Activated CD8-positive, alpha-beta memory T cell treated with anti-CD3 and anti-CD28 coated beads, Interleukin-2, amount 50 U/mL, for 24 hours (primary cell): ENCODE results near the gene METRN.
"Not testable (repeated sequence)": the region's sequence is repeated elsewhere in the genome, so short reads cannot be mapped to it uniquely, and the experiment has no call there.

ENCODE experiments used
- DNase-seq: peaks from one replicate; pipeline ENCODE4 v3.0.0-alpha.2; 2020; ENCODE audit errors: extremely low read depth

The METRN gene

DNA sequence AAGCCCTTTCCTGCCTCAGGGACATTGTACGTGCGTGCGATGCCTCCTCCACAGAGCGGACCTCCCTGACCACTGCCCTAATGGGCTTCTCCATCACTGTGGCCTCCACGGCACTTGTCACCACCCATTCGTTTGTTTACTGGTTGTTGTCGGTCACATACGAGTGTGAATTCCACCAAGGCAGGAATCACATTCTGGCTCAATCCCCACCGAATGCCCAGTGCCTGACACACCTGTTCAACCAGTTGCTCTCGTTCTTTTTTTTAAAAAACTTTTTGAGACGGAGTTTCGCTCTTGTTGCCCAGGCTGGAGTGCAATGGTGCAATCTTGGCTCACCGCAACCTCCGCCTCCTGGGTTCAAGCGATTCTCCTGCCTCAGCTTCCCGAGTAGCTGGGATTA is 23.7 kb upstream of the METRN start:
- not testable (repeated sequence) for DNase-seq

DNA sequence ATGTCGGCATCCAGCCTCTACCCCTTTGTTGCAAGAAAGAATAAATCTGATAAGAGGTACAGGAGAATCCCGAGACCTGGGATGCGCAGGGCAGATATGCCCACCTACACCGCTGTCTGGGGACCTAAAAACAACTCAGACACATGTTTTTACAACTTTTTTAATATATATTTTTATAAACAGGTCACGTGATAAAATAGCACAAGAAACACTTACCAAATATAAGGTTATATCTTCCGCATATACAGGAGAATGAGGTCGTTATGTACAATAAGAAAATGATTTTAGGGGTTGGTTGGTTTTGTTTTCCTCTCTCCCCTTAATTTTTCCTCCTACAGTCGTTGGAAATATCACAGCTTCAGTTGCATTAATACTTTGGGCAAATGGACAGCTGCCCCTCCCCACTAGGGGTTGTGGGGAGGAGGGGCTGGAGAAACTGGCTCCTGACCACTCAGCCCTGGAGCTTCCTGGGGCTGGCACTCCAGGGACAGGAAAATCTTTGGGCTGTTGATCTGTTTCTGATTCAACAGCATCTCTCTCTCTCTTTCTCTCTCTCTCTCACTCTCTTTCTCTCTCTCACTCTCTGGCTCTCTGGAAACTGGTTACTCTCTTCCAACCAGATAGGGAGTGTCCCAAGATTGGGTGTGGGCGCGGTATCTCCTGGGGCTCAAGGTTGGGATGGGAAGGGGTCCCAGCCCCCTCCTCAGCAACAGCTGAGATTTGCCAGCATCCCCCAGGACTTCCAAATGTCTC is 22.4 kb upstream of the METRN start:
- no peak for DNase-seq

DNA sequence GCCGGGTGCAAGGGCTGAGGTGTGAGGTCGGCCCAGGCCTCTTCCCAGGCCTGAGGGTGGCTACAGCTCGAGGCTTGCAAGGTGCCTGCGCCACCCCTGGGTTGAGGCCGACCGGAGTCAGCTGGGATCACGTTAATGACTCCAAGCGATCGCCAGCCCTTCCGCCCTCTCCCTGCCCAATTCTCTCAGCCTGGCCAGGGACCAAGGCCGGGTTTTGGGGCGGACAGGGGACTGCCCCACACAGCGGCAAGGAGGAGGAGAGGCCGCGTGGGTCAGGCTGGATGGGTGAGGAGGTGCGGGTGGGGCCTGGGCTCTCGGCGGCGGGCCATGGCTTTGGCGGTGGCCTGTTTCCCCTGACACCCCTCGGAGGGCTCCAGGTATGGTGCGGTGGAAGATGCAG is 21.6 kb upstream of the METRN start:
- no peak for DNase-seq

DNA sequence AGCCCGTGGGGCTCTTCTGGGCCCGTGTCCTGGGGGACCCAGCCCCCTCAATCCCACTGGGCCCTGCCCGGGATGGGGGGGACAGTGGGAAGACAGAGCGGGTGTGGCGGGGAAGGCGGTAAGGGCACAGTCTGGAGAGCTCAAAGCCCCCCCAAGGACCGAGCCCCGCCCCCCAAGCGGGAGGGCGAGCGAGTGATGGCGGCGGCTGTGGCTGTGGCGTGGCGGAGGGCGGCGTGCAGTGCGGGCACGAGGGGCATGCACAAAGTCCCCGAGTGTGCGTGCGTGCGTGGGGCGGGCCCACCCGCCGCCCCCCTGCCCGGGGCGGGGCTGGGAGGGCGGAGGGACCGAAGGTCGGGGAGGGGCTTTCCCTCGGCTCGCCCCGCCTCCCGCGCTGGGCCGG is 21.2 kb upstream of the METRN start:
- DNase-seq = no peak

DNA sequence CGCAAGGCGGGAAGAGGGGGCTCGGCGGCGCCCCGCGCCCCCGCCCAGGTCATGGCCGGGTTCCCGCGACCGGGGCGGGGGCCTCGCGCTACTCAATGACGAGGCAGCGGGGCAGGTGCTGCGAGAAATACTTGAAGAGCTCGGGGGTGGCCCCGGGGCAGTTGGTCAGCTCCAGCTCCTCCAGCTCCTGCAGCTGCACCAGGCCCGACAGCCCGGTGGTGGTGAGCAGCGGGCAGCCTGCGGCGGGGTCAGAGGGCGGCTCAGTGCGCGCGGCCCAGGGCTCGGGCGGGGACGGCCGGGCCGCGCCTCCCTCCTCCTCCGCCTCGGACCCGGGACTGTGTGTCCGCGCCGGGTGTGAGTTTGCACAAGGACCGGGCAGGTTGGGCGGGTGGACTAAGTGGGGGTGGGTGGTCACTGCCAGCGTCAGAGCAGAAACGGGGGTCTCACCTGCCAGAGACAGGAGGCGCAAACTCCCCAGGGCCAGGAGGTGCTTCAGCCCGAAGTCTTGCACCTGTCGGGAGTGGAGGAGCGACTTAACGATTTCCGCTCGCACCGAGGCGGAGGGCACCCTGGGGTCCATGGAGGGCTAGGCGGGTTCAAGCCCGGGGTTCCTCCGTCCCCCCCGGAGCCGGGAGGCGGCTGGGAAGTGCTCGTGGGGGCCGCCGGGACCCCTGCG is 20.6 kb upstream of the METRN start:
- DNase-seq = no peak

DNA sequence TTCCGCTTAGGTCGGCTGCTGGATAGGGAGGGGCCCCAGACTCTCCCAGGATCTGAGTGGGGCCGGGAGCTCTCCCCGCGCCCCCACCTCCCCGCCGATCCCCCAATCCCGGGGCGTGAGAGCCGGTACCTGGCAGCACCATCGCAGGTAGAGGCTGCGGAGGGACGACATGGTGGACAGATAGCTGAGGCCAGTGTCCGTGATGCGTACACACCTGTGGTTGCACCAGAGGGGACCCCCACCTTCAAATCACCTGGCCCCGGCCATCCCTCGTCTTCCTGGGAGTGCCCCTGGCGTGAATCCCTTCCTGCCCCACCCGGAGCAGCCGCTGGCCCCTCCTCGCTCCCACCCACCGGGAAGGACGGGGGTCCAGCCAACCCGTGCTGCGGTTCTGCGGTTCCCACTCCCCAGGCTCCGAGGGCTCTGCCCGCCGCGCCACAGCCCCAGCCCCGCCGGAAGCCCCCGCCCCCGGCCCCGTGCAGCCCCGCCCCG is 20.0 kb upstream of the METRN start:
- no peak for DNase-seq

DNA sequence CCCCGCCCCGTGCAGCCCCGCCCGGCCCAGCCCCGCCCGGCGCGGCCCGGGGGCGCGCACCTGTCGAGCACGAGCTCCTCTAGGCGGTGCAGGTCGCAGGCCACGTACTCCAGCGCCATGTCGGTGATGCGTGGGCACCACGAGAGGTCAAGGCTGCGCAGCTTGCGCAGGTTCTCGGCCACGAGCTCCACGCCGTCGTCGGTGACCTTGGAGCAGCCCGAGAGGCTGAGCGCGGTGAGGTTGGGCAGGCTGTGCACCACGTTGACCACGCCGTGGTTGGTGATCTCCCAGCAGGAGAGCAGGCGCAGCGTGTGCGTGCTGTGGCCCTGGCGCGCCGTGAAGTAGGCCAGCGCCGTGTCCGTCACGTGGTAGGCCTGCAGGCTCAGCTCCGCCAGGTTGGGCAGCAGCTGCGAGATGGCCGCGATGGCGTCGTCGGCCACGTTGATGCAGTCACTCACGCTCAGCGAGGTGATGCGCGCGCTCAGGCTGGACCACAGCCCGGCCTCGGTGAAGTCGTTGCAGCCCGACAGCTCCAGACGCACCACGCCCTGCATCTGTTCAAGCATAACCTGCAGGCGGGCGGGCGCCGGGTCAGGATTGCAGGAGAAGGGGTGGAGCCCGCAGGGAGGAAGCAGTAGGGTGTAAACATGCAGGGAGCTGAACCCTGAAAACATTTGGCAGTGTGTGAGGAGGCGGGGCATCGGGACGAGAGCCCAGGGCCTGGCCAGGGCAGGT is 19.4 kb upstream of the METRN start:
- no peak for DNase-seq

DNA sequence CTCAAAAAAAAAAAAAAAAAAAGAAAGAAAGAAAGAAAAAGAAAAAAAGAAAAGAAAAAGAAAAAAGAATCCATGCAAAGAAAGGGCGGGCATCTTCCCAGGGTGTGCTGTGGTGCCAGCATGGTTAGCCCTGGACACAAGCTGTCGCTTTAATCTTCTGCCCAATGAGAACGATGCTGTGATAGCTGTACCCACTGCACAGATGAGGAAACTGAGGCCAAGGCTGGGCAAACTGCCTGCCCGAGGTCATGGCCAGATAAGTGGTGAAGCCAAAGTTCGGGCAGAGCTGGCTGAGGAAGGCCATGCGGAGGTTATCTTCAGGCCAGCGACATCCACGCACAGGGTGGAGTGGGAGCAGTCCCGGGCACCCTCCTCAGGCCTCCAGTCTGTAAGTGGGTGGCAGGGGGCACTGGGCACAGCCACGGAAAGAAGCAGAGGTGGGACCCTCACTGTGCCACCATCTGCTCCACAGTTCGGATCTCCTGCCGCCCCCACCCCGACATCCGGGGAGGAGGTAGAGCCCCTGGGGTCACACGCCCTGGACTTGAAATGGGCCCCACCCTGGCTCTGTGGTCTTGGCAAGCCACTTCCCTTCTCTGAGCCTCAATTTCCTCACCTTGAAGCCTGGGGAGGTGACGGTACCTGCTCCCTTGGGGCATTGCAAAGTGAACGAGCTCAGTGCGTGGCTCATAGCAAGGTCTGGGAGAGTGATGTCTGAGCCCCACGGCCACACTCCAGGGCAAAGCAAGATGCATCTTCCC is 15.8 kb upstream of the METRN start:
- DNase-seq = no peak

DNA sequence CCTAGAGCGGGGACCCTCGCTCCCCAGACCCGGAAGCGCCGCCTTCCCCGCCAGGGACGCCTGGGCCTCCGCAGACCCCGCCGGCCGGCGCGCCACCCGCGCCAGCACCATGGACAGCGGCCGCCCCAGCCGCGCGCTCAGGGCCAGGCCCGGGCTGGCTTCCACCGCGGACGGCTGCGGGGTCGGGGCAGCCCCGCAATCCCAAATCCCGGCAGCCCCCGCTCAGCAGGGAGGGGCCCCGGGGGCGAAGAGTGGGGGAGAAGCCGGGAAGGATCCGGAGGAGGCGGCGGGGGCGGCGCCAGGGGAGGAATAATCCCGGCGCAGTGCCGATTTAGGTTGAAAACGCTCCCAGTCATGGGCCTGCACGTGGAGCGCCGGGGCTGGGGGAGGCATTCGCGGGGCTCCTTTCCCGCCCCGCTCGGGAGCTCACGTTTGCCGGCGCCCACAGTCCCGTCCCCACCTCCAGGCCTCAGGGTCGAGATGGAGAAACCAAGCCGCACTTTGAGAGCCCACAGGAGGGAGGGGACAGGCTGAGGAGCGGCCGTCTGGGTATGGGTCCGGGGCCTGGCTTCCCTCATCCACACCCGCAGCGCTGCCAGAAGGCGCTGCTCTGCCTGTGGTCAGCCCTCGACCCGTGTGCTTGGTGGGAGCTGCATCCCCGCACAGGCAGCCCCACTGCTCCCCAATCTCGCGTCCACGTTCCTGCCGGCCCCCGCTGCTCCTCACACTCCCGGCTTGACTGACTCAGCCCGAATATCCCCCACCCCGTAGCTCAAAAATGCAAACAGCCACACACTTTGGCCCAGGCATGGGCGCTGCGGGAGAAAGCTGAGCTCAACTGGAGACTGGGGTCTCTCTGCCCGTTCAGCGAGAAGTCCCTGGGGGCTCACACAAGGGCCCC is 14.0 kb upstream of the METRN start:
- no peak for DNase-seq

DNA sequence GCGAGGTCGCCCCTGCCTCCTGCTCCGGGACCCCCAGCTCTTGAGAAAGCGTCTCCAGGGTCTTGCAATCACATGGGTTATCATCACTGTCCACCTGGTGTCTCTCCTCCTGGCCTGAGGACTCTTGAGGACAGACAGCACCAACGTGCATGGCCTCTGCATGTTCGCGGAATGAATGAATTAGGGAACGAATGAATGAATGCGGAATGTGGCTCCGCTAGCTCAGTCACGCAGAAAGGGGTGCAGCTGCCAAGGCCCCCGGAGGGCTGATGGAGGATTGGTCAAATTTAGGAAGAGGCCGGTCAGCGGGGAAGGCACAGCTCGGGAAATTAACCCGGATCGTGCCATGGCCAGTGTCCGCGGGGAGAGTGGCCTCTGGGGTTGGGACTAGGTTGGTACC is 12.6 kb upstream of the METRN start:
- DNase-seq = no peak

DNA sequence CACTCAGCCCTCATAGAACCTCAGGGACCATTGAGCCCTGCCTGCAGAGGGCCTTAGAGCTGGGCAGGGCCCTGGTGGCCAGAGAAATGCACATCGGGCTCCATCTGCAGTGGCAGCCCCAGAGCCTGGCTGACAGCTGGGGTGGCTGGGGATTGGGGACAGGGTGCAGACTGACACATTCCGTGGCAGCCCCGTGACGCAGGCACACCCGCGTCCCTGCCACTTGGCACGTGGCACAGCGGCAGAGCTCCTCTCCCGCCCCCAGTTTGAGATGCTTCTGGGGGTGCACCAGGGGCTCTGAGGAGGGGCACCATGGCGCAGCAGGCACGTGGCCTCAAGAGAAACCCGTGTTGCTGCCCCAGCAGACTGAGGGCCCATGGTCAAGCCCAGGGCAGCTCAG is 11.5 kb upstream of the METRN start:
- no peak for DNase-seq

DNA sequence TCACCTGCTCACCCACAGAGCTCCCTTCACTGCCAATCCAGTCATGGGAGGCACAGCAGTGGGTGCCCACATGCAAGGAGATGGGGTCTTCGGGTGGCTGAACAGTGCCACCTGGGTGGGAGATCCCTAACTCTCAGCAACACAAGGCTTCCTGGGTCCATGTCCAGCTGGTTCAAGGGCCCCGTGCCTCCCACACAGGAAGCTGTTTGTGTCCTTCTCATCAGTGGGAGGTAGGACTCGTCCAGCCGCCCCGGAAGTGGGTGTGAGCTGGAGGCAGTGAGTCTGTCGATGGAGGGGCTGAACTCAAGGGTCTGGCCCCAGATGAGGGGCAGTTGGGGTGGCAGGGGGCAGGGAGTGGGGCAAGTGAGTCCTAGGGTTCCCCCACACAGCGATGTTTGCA is 10.9 kb upstream of the METRN start:
- no peak for DNase-seq

DNA sequence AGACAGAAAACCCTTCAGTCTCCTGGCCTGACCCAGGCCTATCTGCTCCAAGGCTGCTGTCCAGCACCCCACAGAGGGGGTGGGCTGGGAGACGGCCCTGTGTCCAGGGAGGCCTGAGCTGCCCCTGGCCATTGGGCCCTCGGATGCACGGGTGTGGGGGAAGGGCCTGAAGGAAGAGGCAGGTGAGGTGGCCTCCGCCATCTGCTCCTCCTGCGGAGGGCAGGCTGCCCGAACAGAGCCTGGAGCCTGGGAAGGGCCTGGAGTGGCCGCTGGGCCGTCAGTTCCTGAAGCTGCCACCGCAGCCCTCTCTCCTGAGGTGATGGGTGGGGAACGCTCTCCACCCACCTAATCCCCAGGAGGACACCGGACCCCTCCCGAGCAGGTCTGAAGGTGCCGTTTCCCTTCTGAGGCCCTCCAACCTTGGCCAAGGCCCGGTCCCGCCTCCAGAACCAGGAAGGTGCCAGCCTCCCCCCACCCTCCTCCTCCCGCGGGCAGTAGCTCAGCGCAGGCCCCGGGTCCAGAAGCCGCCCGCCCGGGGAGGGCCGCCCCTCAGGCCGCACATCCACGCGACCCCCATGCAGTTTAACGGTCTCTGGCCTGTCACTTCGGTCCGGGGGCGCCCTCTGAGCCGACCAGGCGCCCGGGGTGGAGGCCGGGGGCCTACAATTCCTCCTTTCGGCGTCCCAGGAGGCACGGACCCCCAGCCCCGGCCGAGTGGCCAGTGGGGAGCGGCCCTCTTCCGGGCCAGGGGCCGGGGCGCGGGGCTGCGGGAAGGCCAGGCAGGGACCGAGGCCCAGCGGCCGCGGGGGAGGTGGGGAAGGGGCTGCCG is 10.2 kb upstream of the METRN start:
- DNase-seq = no peak

DNA sequence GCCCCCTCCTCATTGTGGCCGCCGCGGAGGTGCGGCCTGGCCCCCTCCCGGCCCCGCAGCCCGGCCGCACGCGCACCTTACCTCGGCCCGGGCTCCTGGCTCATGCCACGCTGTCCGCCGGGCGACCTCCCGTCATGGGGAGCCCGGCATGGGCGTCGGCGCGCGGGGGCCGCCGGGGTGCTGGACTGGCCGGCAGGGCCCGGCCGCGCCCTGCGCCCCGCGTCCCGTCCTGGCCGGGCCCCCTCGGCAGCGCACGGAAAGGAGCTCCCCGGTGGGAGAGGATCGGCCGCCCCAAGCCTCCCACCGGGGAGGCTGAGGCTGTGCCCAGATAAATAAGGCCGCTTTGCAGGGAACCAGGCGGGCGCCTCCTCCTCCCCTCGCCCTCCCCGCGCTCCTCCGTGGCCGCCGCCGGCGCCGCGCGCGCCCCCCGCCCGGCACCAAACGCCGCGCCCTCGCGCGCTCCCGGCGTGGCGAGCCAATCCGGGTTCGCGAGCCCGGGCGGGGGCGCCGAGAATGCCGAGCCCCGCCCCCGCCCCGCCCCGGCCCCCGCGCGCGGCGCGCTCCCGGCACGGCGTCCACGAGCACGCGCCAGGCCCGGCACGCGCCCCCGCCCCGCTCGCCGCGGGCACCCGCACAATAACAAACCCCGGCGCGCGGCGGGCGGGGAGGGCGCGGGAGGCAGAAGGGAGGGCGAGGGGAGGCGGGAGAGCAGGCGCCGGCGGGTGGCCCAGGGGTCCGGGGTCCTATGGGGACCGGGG is 9.3 kb upstream of the METRN start, which contains the start of gene FBXL16:
Gene FBXL16 (minus strand): TSS at position 371 of the 758 bp plus-strand sequence. CDS start 8,396 bp downstream, outside the sequence.
- no peak for DNase-seq

DNA sequence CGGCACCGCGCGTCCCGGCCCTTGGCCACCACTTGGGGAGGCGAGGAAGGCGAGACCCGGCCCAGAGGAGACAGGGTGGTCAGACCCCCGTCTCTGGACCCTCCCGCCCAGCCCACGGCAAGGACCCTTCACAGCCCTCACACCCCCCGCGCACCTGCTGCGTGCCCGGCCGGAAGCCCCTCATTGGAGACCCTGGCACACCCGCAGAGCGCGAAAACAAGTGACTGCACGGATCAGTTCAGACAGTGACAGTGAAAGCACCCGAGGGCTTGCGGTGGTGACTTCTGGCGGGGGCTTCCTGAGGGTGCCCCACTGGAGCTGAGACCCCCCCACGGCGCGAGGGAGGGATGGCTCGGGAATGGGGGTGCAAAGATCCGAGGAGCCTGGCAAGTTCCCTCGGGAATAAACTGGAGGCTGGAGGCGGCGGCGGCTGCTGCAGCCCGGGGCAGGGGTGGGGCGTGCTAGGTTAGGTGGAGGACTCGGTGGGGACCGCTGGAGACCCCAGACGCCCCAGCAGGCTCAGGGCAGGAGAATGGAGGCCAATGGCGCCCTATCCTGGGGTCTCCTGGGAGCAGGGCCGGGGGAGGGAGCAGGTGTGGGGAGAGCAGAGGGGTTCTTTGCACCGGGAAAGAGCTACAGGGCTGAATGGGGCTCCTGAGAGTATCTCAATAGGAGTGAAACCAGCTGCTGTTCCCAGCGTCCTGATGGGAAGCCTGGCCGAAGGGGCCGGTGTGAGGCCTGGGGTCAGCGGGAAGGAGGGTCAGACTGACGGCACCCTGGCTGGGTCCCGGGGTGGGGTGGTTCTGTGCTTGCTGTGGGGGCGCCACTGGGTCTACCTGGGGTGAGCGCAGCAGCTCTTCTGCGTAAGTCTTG is 8.5 kb upstream of the METRN start:
- no peak for DNase-seq

DNA sequence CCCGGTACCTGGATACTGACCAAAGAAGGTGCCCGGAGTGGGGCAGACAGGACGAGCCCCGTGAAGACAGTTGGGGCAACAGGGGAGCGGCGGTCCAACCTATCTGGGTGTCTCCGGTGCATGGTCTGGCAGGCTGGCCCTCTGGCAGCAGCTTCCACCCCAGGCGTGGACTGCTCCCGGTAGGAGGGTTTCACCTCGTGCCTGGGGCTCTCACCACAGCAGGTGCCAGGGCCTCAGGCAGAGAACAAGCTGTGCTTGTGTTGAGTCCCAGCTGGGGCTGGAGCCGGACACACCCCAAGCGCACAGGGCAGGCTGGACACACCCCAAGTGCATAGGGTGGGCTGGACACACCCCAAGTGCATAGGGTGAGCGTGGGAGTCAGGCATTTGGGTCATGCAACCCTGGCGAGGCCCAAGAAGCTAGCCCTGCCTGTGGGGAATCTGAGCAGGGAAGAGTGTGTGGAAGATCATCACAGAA is 7.8 kb upstream of the METRN start:
- DNase-seq = no peak

DNA sequence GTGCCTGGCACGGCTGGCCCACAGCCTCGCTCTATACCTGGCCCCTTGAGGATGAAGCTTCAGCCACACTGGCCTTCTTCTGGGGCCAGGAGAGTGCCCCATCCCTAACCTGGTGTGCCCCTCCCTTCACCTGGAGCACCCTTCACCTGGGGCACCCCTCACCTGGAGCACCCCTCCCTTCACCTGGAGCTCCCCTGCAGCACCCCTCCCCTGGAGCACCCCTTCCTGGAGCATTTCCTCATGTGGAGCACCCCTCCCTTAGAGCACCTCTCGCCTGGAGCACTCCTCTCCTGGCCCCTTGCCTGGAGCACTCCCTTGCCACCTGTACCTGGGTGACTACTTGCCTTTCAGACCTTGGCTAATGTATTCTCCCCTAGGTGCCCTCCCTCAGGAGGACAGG is 6.9 kb upstream of the METRN start:
- DNase-seq = no peak

DNA sequence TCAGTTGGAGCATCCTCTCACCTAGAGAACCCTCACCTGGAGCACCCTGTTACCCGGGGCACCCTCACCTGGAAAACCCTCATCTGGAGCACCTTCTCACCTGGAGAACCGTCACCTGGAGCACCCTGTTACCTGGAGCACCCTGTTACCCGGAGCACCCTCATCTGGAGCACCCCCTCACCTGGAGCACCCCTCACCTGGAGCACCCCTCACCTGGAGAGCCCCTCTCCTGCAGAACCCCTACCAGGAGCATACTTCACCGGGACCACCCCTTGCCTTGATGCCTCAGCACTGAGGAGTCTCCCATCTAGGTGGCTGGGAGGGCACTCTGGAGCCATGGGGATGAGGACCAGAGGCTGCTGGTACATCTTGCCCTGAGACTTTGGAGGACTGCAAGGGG is 6.0 kb upstream of the METRN start:
- no peak for DNase-seq
